NCI-H146 treated with DMSO at 0.1 percent for 48 hours (cell line): ENCODE results near the gene ENKD1.

ENCODE experiments used
- DNase-seq: peaks from one replicate; lab custom pipeline; 2025; ENCODE audit not compliant: unreplicated experiment; lab: John Stamatoyannopoulos, UW

Gene ENKD1

GRCh38 chr16:67651847-67652246, 14.7 kb downstream of the ENKD1 start:
- no peak for DNase-seq

GRCh38 chr16:67651039-67651438, 15.5 kb downstream of the ENKD1 start:
- no peak for DNase-seq

- no peak for DNase-seq
Observed at GRCh38 chr16:67650023-67650422, 16.5 kb downstream of the ENKD1 start.

GRCh38 chr16:67649494-67649931, 17.0 kb downstream of the ENKD1 start:
- no peak for DNase-seq

GRCh38 chr16:67648764-67649407, 17.7 kb downstream of the ENKD1 start:
- DNase-seq, result no peak

- DNase-seq, result no peak
Observed at GRCh38 chr16:67648088-67648763, 18.3 kb downstream of the ENKD1 start.

GRCh38 chr16:67647681-67648080, 18.9 kb downstream of the ENKD1 start:
- no peak for DNase-seq

GRCh38 chr16:67647111-67647651, 19.4 kb downstream of the ENKD1 start:
- no peak for DNase-seq

- no peak for DNase-seq
Observed at GRCh38 chr16:67645397-67646121, 21.0 kb downstream of the ENKD1 start.

- no peak for DNase-seq
Observed at GRCh38 chr16:67644038-67644437, 22.5 kb downstream of the ENKD1 start.

- no peak for DNase-seq
Observed at GRCh38 chr16:67641779-67642708, 24.5 kb downstream of the ENKD1 start.

- no peak for DNase-seq
Observed at GRCh38 chr16:67637625-67638024, 28.9 kb downstream of the ENKD1 start.

GRCh38 chr16:67636713-67637112, 29.8 kb downstream of the ENKD1 start:
- DNase-seq, result no peak

GRCh38 chr16:67632415-67633172, 34.0 kb downstream of the ENKD1 start:
- DNase-seq, result no peak

GRCh38 chr16:67628216-67628615, 38.3 kb downstream of the ENKD1 start:
- no peak for DNase-seq

GRCh38 chr16:67613808-67614207, 52.7 kb downstream of the ENKD1 start:
- no peak for DNase-seq
